GM12878 (cell line): ENCODE results near the gene PREB. TPM values are rescaled to one million over a fixed set of nuclear protein-coding genes. Genes with fewer than 3 reads are reported as not detected.

Source experiments
- PRDM15 ChIP-seq: fragments of 450-650 bp; formaldehyde crosslinking; IDR thresholded peaks from 2 replicates; pipeline ENCODE4 v1.4.0; 2020; ENCODE audit warnings: mild to moderate bottlenecking, moderate library complexity
- RELB ChIP-seq: fragments of 450-650 bp; IDR thresholded peaks from 2 replicates; pipeline ENCODE4 v1.6.1; 2017; ENCODE audit warnings: low read depth, mild to moderate bottlenecking, moderate library complexity
- SIN3A ChIP-seq: IDR thresholded peaks from 2 replicates; pipeline ENCODE4 v1.6.1; 2012; ENCODE audit warnings: low read depth, low read length, improper control_type of control experiment
- polyA plus RNA-seq, 11 experiments: library from polyadenylated mRNA; depleted of rRNA in 4 of 11; unstranded in 6 of 11; stranded (reverse) in 5 of 11; fragments of >200 nt; fragmentation: Nextera tagmentation in 4 of 11; fragmentation: Illumina TruSeq in 1 of 11; extraction: Ambion mirVana in 4 of 11; extraction: Trizol in 1 of 11; gene quantifications; 1 replicate in 1 of 11; 2 replicates in 10 of 11; pipeline versions ENCODE4 v1.2.1 to v1.2.3, GENCODE V29; 2011 to 2016; ENCODE audit warnings: inconsistent platforms in 2 of 11, missing spikeins in 2 of 11, low read depth in 1 of 11
- total RNA-seq, 4 experiments: library from RNA; depleted of rRNA in 3 of 4; stranded (reverse); fragments of >200 nt in 3 of 4; fragmentation: Illumina TruSeq in 1 of 4; extraction: Trizol in 1 of 4; gene quantifications; 2 replicates each; pipeline versions ENCODE4 v1.2.1 to v1.2.3, GENCODE V29; 2013 to 2021

The PREB gene
- total and polyA plus RNA-seq, 10 of the 15 experiments (the other 5 are each of a cell fraction or from before 2014, with no cell fraction given) = 26.3 to 101 (median 52.7) TPM

DNA sequence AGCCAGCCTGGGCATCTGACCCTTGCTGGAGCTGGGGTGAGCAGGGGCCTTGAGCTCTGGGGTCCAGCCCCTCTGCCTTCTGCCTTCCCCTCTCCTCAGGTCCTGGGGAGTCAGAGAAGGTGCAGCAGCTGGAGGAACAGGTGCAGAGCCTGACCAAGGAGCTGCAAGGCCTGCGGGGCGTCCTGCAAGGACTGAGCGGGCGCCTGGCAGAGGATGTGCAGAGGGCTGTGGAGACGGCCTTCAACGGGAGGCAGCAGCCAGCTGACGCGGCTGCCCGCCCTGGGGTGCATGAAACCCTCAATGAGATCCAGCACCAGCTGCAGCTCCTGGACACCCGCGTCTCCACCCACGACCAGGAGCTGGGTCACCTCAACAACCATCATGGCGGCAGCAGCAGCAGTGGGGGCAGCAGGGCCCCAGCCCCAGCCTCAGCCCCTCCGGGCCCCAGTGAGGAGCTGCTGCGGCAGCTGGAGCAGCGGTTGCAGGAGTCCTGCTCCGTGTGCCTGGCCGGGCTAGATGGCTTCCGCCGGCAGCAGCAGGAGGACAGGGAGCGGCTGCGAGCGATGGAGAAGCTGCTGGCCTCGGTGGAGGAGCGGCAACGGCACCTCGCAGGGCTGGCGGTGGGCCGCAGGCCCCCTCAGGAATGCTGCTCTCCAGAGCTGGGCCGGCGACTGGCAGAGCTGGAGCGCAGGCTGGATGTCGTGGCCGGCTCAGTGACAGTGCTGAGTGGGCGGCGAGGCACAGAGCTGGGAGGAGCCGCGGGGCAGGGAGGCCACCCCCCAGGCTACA is 52.3 kb downstream of the PREB start (continued):
- TF ChIP-seq RELB = no peak
- TF ChIP-seq SIN3A = no peak
- no peak for TF ChIP-seq PRDM15

Other genes with a start within 250 kb of the PREB start
Only the 7 nearest of the 22 such genes appear.
- 340 and 392 TPM in 2 replicates for gene OST4, start 63.0 kb downstream of the PREB start, total RNA-seq (2014; rRNA removed)
- gene OST4, start 63.0 kb downstream of the PREB start, total RNA-seq (2014; rRNA removed; fragmentation: Illumina TruSeq; extraction: Trizol) = 403 TPM in 2 replicates
- gene OST4, start 63.0 kb downstream of the PREB start, total RNA-seq (2021) = 270 and 278 TPM in 2 replicates
- gene OST4, start 63.0 kb downstream of the PREB start, polyA plus RNA-seq (2011; rRNA removed) = 316 and 381 TPM in 2 replicates
- 406 and 566 TPM in 2 replicates for gene OST4, start 63.0 kb downstream of the PREB start, polyA plus RNA-seq (2014; fragmentation: Illumina TruSeq; extraction: Trizol)
- gene OST4, start 63.0 kb downstream of the PREB start, polyA plus RNA-seq (2014; fragmentation: Nextera tagmentation; extraction: Ambion mirVana) = 1,000 to 10,000 TPM; 1,505 to 1,543 TPM
- gene OST4, start 63.0 kb downstream of the PREB start, polyA plus RNA-seq (2014; rRNA removed) = 418 and 479 TPM in 2 replicates
- 100 to 1,000 TPM; 786 to 858 TPM for gene OST4, start 63.0 kb downstream of the PREB start, polyA plus RNA-seq (2016; fragmentation: Nextera tagmentation; extraction: Ambion mirVana)
- gene EMILIN1, start 56.0 kb downstream of the PREB start, total RNA-seq (2014; rRNA removed) = 1.7 and 2.3 TPM in 2 replicates
- gene EMILIN1, start 56.0 kb downstream of the PREB start, total RNA-seq (2014; rRNA removed; fragmentation: Illumina TruSeq; extraction: Trizol) = 0.18 TPM in 2 replicates
- gene EMILIN1, start 56.0 kb downstream of the PREB start, total RNA-seq (2021) = 1.6 and 1.7 TPM in 2 replicates
- 0.26 and 0.38 TPM in 2 replicates for gene EMILIN1, start 56.0 kb downstream of the PREB start, polyA plus RNA-seq (2011; rRNA removed)
- gene EMILIN1, start 56.0 kb downstream of the PREB start, polyA plus RNA-seq (2014; fragmentation: Illumina TruSeq; extraction: Trizol) = 0.01 TPM in 1 of 2 replicates, not detected in the other
- gene EMILIN1, start 56.0 kb downstream of the PREB start, polyA plus RNA-seq (2014; fragmentation: Nextera tagmentation; extraction: Ambion mirVana) = not detected
- gene EMILIN1, start 56.0 kb downstream of the PREB start, polyA plus RNA-seq (2014; rRNA removed) = 1.2 TPM in 2 replicates
- 1 to 10 TPM; 1.1 to 1.8 TPM for gene EMILIN1, start 56.0 kb downstream of the PREB start, polyA plus RNA-seq (2016; fragmentation: Nextera tagmentation; extraction: Ambion mirVana)
- gene KHK, start 47.9 kb downstream of the PREB start, total RNA-seq (2014; rRNA removed) = 4.8 and 5.4 TPM in 2 replicates
- gene KHK, start 47.9 kb downstream of the PREB start, total RNA-seq (2014; rRNA removed; fragmentation: Illumina TruSeq; extraction: Trizol) = 2.6 and 2.7 TPM in 2 replicates
- 7.7 and 7.8 TPM in 2 replicates for gene KHK, start 47.9 kb downstream of the PREB start, total RNA-seq (2021)
- gene KHK, start 47.9 kb downstream of the PREB start, polyA plus RNA-seq (2011; rRNA removed) = 2.2 and 2.6 TPM in 2 replicates
- 1.5 and 3.6 TPM in 2 replicates for gene KHK, start 47.9 kb downstream of the PREB start, polyA plus RNA-seq (2014; fragmentation: Illumina TruSeq; extraction: Trizol)
- 1 to 10 TPM in 1 of 2 experiments, under 1 TPM in 1; 0.31 to 1.6 TPM for gene KHK, start 47.9 kb downstream of the PREB start, polyA plus RNA-seq (2014; fragmentation: Nextera tagmentation; extraction: Ambion mirVana)
- gene KHK, start 47.9 kb downstream of the PREB start, polyA plus RNA-seq (2014; rRNA removed) = 4.2 and 4.7 TPM in 2 replicates
- gene KHK, start 47.9 kb downstream of the PREB start, polyA plus RNA-seq (2016; fragmentation: Nextera tagmentation; extraction: Ambion mirVana) = 10 to 100 TPM; 11.2 to 11.8 TPM
- gene CGREF1, start 15.5 kb downstream of the PREB start, total RNA-seq (2014; rRNA removed) = not detected in 2 replicates
- gene CGREF1, start 15.5 kb downstream of the PREB start, total RNA-seq (2014; rRNA removed; fragmentation: Illumina TruSeq; extraction: Trizol) = not detected in 2 replicates
- 0.11 TPM in 1 of 2 replicates, not detected in the other for gene CGREF1, start 15.5 kb downstream of the PREB start, total RNA-seq (2021)
- 0.04 TPM in 1 of 2 replicates, not detected in the other for gene CGREF1, start 15.5 kb downstream of the PREB start, polyA plus RNA-seq (2011; rRNA removed)
- gene CGREF1, start 15.5 kb downstream of the PREB start, polyA plus RNA-seq (2014; fragmentation: Illumina TruSeq; extraction: Trizol) = 0.06 TPM in 1 of 2 replicates, not detected in the other
- not detected for gene CGREF1, start 15.5 kb downstream of the PREB start, polyA plus RNA-seq (2014; fragmentation: Nextera tagmentation; extraction: Ambion mirVana)
- not detected in 2 replicates for gene CGREF1, start 15.5 kb downstream of the PREB start, polyA plus RNA-seq (2014; rRNA removed)
- under 1 TPM in 1 of 2 experiments, not detected in 1; 0.21 TPM for gene CGREF1, start 15.5 kb downstream of the PREB start, polyA plus RNA-seq (2016; fragmentation: Nextera tagmentation; extraction: Ambion mirVana)
- gene ABHD1, start 10.8 kb downstream of the PREB start, total RNA-seq (2014; rRNA removed) = not detected in 2 replicates
- 0.14 and 0.18 TPM in 2 replicates for gene ABHD1, start 10.8 kb downstream of the PREB start, total RNA-seq (2014; rRNA removed; fragmentation: Illumina TruSeq; extraction: Trizol)
- 0.29 TPM in 1 of 2 replicates, not detected in the other for gene ABHD1, start 10.8 kb downstream of the PREB start, total RNA-seq (2021)
- 0.14 TPM in 1 of 2 replicates, not detected in the other for gene ABHD1, start 10.8 kb downstream of the PREB start, polyA plus RNA-seq (2011; rRNA removed)
- 0.04 TPM in 1 of 2 replicates, not detected in the other for gene ABHD1, start 10.8 kb downstream of the PREB start, polyA plus RNA-seq (2014; fragmentation: Illumina TruSeq; extraction: Trizol)
- under 1 TPM; 0.16 to 0.35 TPM for gene ABHD1, start 10.8 kb downstream of the PREB start, polyA plus RNA-seq (2014; fragmentation: Nextera tagmentation; extraction: Ambion mirVana)
- 0.09 and 0.32 TPM in 2 replicates for gene ABHD1, start 10.8 kb downstream of the PREB start, polyA plus RNA-seq (2014; rRNA removed)
- under 1 TPM; 0.19 to 0.21 TPM for gene ABHD1, start 10.8 kb downstream of the PREB start, polyA plus RNA-seq (2016; fragmentation: Nextera tagmentation; extraction: Ambion mirVana)
- gene PRR30, start 4.8 kb upstream of the PREB start, total RNA-seq (2014; rRNA removed) = not detected in 2 replicates
- not detected in 2 replicates for gene PRR30, start 4.8 kb upstream of the PREB start, total RNA-seq (2014; rRNA removed; fragmentation: Illumina TruSeq; extraction: Trizol)
- not detected in 2 replicates for gene PRR30, start 4.8 kb upstream of the PREB start, total RNA-seq (2021)
- gene PRR30, start 4.8 kb upstream of the PREB start, polyA plus RNA-seq (2011; rRNA removed) = not detected in 2 replicates
- gene PRR30, start 4.8 kb upstream of the PREB start, polyA plus RNA-seq (2014; fragmentation: Illumina TruSeq; extraction: Trizol) = not detected in 2 replicates
- not detected for gene PRR30, start 4.8 kb upstream of the PREB start, polyA plus RNA-seq (2014; fragmentation: Nextera tagmentation; extraction: Ambion mirVana)
- not detected in 2 replicates for gene PRR30, start 4.8 kb upstream of the PREB start, polyA plus RNA-seq (2014; rRNA removed)
- gene PRR30, start 4.8 kb upstream of the PREB start, polyA plus RNA-seq (2016; fragmentation: Nextera tagmentation; extraction: Ambion mirVana) = not detected
- not detected in 2 replicates for gene TCF23, start 14.4 kb upstream of the PREB start, total RNA-seq (2014; rRNA removed)
- not detected in 2 replicates for gene TCF23, start 14.4 kb upstream of the PREB start, total RNA-seq (2014; rRNA removed; fragmentation: Illumina TruSeq; extraction: Trizol)
- not detected in 2 replicates for gene TCF23, start 14.4 kb upstream of the PREB start, total RNA-seq (2021)
- not detected in 2 replicates for gene TCF23, start 14.4 kb upstream of the PREB start, polyA plus RNA-seq (2011; rRNA removed)
- not detected in 2 replicates for gene TCF23, start 14.4 kb upstream of the PREB start, polyA plus RNA-seq (2014; fragmentation: Illumina TruSeq; extraction: Trizol)
- gene TCF23, start 14.4 kb upstream of the PREB start, polyA plus RNA-seq (2014; fragmentation: Nextera tagmentation; extraction: Ambion mirVana) = not detected
- not detected in 2 replicates for gene TCF23, start 14.4 kb upstream of the PREB start, polyA plus RNA-seq (2014; rRNA removed)
- gene TCF23, start 14.4 kb upstream of the PREB start, polyA plus RNA-seq (2016; fragmentation: Nextera tagmentation; extraction: Ambion mirVana) = not detected